ENCODE measurements around the gene DTD1.

DNA sequence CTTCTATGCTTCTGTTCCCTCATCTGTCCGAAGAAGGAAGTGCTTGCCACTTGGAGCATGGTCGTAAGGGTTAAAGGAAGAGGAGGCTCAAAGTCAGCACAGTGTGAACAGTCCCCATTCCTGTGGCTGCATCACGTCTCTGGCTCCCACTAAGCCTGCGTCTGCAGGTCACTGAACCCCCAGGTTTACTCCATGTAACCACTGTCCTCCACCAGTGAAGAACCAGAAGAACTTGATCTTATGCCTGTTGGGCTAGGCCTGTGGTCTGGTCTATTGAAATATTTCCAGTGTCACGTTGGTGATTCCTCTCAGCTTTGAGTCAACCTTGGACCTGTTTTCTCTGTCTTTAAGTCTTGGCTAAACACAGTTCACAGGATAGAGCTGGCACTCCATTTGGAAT is 179.8 kb downstream of the DTD1 start:
- TF ChIP-seq POLR2A (IDR thresholded peaks at IDR 0.05), result no peak
- TF ChIP-seq, protein P1, sequence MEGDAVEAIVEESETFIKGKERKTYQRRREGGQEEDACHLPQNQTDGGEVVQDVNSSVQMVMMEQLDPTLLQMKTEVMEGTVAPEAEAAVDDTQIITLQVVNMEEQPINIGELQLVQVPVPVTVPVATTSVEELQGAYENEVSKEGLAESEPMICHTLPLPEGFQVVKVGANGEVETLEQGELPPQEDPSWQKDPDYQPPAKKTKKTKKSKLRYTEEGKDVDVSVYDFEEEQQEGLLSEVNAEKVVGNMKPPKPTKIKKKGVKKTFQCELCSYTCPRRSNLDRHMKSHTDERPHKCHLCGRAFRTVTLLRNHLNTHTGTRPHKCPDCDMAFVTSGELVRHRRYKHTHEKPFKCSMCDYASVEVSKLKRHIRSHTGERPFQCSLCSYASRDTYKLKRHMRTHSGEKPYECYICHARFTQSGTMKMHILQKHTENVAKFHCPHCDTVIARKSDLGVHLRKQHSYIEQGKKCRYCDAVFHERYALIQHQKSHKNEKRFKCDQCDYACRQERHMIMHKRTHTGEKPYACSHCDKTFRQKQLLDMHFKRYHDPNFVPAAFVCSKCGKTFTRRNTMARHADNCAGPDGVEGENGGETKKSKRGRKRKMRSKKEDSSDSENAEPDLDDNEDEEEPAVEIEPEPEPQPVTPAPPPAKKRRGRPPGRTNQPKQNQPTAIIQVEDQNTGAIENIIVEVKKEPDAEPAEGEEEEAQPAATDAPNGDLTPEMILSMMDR (IDR thresholded peaks at IDR 0.05), result no peak

All from gastroesophageal sphincter (tissue), 3 donors.